SK-N-SH treated with all-trans-retinoic acid at 6 μM for 48 hours (cell line): ENCODE data around the gene LHFPL3.

Experiments used
- ARNTL ChIP-seq: fragments of 450-650 bp; formaldehyde crosslinking; IDR thresholded peaks from 2 replicates; pipeline ENCODE4 v1.5.0; 2020; ENCODE audit warnings: low read depth, mild to moderate bottlenecking, moderate library complexity, borderline replicate concordance
- ESRRG ChIP-seq: fragments of 250-450 bp; sonication (Bioruptor Pico); IDR thresholded peaks from 2 replicates; pipeline ENCODE4 v1.6.1; 2021; ENCODE audit warnings: mild to moderate bottlenecking
- PATZ1 ChIP-seq: fragments of 250-450 bp; sonication (Bioruptor Pico); IDR thresholded peaks from 2 replicates; pipeline ENCODE4 v1.8.0; 2020; ENCODE audit warnings: mild to moderate bottlenecking, moderate library complexity, borderline replicate concordance
- TCF4 ChIP-seq: fragments of 250-450 bp; sonication (Bioruptor Pico); IDR thresholded peaks from 2 replicates; pipeline ENCODE4 v1.8.0; 2021; ENCODE audit warnings: mild to moderate bottlenecking, moderate library complexity, borderline replicate concordance
- ZNF8 ChIP-seq: fragments of 450-650 bp; formaldehyde crosslinking; IDR thresholded peaks from 2 replicates; pipeline ENCODE4 v1.5.0; 2020; ENCODE audit warnings: mild to moderate bottlenecking, moderate library complexity
- TF ChIP-seq, protein P1 (sequence below): fragments of 250-450 bp; sonication (Bioruptor Pico); IDR thresholded peaks from 2 replicates; pipeline ENCODE4 v1.8.0; 2021; ENCODE audit warnings: low read depth, mild to moderate bottlenecking, moderate library complexity, borderline replicate concordance

DNA sequence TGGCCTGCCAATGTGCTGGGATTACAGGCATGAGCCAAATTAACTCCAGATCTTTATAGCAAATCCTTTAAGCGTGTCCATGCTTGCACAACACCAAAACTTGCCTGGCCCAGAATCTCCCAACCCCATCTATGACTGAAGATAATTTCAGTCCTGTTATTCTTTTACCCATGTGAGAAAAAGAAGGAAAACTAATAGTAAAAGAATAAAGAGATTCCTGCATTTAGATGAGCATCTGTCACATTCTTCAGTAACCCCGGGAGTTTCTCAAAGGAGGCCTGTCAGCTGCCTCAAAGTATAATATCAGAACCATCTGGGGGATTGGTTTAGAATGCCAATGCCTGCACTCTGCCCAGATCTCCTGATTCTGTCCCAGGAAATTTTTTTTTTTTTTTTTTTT lies 527.5 kb downstream of the LHFPL3 start:
- TF ChIP-seq, protein P1, sequence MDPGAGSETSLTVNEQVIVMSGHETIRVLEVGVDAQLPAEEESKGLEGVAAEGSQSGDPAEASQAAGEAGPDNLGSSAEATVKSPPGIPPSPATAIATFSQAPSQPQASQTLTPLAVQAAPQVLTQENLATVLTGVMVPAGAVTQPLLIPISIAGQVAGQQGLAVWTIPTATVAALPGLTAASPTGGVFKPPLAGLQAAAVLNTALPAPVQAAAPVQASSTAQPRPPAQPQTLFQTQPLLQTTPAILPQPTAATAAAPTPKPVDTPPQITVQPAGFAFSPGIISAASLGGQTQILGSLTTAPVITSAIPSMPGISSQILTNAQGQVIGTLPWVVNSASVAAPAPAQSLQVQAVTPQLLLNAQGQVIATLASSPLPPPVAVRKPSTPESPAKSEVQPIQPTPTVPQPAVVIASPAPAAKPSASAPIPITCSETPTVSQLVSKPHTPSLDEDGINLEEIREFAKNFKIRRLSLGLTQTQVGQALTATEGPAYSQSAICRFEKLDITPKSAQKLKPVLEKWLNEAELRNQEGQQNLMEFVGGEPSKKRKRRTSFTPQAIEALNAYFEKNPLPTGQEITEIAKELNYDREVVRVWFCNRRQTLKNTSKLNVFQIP (CRISPR knock-in tag) = no peak
- TF ChIP-seq ESRRG (CRISPR knock-in tag) = no peak
- TF ChIP-seq TCF4 (CRISPR knock-in tag) = no peak
- no peak for TF ChIP-seq PATZ1 (CRISPR knock-in tag)
- TF ChIP-seq ZNF8 (CRISPR knock-in tag) = no peak
- no peak for TF ChIP-seq ARNTL (CRISPR knock-in tag)
